Bladder microvascular endothelial cell (primary cell): ENCODE data around the gene NATD1. TPM values are rescaled to one million over a fixed set of nuclear protein-coding genes. Genes with fewer than 3 reads are reported as not detected.

Experiments used
- total RNA-seq: library from RNA; depleted of rRNA; stranded (reverse); fragments of >200 nt; gene quantifications from 2 replicates; pipeline ENCODE4 v1.2.3, GENCODE V29; 2014

Gene NATD1, protein sequence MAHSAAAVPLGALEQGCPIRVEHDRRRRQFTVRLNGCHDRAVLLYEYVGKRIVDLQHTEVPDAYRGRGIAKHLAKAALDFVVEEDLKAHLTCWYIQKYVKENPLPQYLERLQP
- total RNA-seq = 1.6 and 3.8 TPM in 2 replicates

DNA sequence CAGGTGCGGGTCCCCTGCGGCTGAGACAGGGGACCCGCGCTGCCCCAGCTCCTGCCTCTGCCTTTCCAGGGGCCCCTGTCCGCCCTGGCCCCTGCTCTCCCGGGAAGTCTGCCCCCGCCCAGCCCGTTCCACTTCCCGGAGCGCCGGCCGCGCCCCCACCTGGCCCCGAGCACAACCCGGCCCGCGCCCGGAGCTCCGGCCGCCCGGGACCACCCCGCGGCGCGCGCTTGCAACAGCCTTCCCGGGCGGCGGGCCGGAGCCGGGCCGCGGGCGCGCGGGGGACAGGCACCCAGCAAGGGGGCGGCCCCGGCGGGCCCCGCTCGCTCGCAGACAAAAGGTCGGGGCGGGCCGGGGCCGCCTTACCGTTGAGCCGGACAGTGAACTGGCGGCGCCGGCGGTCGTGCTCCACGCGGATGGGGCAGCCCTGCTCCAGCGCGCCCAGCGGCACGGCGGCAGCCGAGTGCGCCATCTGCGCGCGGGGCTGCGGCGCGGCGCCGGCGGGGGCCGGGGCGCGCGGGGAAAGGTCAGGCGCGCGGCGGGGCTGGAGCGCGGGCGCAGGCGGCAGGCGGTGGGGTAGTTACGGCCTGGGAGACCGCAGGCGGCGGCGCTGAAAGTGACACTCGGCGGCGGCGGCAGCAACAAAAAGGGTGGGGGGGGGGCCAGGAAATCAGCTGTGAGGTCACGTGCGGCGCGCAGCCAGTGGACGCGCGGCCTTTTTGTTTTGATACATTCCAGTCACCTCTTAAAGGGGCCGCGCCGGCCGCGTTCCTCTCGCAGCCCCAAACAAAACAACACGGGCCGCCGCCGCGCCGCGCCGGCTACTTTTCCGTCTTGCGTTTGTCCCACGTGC is at the start of gene NATD1:
TSS of gene NATD1 (minus strand) at position 615 of the 850 bp plus-strand sequence. CDS start at position 469, 146 bp downstream.

DNA sequence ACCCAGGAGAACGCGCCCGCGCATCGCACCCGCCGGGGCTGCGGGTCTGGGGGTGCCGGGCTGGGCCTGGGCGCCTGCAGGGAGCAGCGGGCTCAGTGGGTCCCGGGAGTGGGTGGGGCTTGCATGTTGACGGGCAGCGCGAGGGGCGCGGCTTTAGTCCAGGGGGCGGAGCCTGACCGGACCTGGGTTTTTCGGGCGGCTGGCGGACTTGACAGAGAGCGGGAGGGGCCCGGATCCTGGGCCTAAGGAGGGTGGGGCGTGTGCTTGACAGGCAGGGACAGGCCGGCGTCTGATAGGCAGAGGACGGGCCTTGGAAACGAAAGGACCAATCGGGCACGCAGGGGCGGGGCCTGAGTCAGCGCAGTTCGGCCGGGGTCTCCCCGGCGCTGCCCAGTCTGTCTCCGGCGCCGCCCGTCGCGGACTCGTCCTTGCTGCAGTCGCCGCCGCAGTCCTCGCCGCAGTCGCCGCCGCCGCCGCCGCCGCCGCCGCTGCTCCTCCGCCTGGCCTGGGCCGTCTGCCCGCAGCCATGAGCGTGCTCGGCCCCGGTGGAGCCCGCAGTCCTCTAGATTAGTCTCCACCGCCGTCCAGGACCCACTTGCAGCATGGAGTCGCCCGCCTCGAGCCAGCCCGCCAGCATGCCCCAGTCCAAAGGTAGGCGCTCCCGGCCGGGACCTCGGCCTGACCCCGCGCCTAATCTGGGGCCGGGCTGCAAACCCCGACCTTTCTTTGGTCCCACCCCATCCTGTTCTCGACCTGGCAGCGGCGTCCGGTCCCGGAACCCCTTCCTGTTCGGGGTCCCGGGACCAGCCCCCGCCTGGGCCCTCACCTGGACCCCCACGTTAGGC is 31.3 kb upstream of the NATD1 start, which contains the start of gene MAP2K3:
TSS of gene MAP2K3 (plus strand) at position 393 of the 845 bp plus-strand sequence. CDS start at position 603, 210 bp downstream.

DNA sequence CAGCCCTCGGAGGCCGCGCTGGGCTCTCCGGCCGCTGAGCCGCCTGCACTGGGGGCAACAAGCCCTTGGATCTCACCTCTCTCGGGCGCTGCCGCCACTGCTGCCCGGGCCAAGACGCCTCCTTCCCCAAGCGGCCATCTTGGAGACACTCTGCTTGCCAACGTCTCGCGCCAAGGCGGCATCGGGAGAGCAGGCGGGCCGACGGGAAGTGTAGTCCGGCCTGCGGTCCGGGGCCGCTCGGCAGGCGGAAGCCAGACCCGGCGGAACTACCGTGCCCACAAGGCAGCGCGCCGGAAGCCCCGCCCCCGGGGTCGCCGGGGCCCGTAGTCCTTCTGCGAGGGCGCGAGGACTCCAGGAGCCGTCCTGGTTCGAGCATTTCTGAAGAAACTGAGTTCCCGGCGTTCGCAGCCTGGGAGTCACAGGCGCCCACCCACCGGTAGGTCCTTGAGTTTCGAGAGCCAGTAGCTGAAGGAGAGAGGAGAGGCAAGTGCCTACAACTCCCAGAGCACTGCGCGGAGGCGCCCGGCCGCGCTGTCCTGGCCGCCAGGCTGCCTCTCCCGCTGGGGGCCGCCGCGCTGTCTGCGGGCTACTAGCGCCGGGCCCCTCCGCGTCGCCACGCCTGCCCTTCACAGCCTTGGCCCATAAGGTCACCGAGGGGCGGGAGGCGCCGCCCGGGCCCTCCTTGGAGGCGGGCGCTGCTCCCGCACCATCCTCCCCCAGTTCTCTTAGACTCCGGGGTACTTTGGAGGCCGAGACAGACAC is 39.0 kb downstream of the NATD1 start, which contains the start of gene TMEM11:
TSS of gene TMEM11 (minus strand) at position 147 of the 762 bp plus-strand sequence. CDS start at position 138, 9 bp downstream.

Other genes starting within 250 kb of the NATD1 start
- gene USP22, start 210.4 kb downstream of the NATD1 start, total RNA-seq = 204 and 321 TPM in 2 replicates
- 18.6 and 19.3 TPM in 2 replicates for gene DHRS7B, start 126.4 kb downstream of the NATD1 start, total RNA-seq
- gene TMEM11, start 39.2 kb downstream of the NATD1 start, total RNA-seq = 16.2 and 18.6 TPM in 2 replicates
- gene MAP2K3, start 31.3 kb upstream of the NATD1 start, total RNA-seq = 10.5 and 25.1 TPM in 2 replicates
- gene KCNJ12, start 122.9 kb upstream of the NATD1 start, total RNA-seq = 0.06 and 0.32 TPM in 2 replicates